GM19099 (cell line): ENCODE data around the gene SRPK3.

Source experiments
- POLR2A ChIP-seq: IDR thresholded peaks from 3 replicates; pipeline ENCODE4 v1.6.1; 2011; ENCODE audit warnings: low read depth; ENCODE audit not compliant: insufficient read length; ENCODE audit errors: extremely low read depth

Gene SRPK3

DNA sequence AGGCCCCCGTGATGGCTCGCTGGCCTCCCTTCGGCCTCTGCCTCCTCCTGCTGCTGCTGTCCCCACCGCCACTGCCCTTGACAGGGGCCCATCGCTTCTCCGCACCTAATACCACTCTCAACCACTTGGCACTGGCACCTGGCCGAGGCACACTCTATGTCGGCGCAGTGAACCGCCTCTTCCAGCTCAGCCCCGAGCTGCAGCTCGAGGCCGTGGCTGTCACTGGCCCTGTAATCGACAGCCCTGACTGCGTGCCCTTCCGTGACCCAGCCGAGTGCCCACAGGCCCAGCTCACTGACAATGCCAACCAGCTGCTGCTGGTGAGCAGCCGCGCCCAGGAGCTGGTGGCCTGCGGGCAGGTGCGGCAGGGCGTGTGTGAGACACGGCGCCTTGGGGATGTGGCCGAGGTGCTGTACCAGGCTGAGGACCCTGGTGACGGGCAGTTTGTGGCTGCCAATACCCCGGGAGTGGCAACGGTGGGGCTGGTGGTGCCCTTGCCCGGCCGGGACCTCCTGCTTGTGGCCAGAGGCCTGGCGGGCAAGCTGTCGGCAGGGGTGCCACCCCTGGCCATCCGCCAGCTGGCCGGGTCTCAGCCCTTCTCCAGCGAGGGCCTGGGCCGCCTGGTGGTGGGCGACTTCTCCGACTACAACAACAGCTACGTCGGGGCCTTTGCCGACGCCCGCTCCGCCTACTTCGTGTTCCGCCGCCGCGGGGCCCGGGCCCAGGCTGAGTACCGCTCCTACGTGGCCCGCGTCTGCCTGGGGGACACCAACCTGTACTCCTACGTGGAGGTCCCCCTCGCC lies 13.8 kb upstream of the SRPK3 start:
- no peak for TF ChIP-seq POLR2A

DNA sequence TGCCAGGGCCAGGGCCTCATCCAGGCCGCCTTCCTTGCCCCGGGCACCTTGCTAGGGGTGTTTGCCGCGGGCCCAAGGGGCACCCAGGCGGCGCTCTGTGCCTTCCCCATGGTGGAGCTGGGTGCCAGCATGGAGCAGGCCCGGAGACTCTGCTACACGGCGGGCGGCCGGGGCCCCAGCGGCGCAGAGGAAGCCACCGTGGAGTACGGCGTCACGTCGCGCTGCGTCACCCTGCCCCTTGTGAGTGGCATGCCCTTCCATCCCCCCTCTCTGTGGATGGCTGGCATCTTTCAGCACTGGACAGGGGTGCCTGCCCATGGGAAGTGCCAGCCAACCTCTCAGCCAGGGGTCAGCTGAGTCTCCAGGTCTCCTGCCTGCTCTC lies 13.2 kb upstream of the SRPK3 start:
- TF ChIP-seq POLR2A: no peak

DNA sequence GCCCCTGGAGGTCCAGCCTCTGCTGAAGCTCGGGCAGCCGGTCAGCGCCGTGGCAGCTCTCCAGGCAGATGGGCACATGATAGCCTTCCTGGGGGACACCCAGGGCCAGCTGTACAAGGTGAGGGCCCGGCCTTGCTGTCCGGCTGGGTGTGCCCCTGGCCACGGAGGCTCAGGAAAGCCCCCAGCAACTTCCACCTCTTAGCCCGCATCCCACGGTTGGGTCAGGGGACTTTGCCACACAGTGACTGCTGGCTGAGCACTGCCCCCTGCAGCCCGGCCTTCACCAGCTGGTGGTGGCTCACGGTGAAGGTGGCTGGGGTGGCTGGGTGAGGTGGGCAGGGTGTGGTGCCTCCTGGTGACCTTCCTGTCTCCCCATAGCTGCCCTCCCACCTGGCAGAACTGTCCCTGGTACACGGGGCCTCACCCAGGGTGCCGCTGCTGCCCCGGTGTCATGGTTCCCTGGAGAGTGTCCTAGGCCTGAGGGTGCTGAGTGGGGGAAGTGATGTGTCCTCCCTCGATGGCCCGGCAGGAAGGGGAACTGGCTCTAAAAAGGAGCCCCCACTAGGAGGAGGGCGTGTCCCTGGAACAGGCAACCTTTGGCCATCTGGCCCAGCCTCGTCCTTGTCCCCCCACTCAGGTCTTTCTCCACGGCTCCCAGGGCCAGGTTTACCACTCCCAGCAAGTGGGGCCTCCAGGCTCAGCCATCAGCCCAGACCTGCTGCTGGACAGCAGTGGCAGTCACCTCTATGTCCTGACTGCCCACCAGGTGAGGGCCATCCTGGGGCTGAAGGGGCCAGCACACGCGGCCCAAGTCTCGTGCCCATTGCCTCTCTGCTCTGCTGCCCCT lies 12.3 kb upstream of the SRPK3 start:
- no peak for TF ChIP-seq POLR2A

- no peak for TF ChIP-seq POLR2A
Observed at GRCh38 chrX:153769158-153769864, 11.5 kb upstream of the SRPK3 start.

DNA sequence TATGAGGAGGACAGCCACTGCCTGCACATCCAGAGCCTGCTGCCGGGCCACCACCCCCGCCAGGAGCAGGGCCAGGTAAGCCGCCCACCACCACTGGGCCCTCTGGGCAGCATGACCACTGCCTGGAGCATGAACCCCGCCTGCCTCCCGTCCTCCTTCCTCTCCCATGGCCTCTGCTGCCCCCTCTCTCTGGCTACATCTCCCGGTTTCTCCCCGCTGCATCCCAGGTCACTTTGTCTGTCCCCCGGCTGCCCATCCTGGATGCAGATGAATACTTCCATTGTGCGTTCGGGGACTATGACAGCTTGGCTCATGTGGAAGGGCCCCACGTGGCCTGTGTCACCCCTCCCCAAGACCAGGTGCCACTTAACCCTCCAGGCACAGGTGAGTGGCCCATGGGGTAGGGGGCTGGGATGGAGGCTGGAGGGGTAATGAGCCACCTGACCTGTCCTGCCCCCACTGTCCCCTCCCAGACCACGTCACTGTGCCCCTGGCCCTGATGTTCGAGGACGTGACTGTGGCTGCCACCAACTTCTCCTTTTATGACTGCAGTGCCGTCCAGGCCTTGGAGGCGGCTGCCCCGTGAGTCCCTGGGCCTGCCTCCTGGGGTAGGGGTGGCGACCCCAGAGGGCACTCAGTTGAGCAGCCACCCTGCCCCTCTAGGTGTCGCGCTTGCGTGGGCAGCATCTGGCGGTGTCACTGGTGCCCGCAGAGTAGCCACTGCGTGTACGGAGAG lies 10.8 kb upstream of the SRPK3 start:
- TF ChIP-seq POLR2A: no peak

DNA sequence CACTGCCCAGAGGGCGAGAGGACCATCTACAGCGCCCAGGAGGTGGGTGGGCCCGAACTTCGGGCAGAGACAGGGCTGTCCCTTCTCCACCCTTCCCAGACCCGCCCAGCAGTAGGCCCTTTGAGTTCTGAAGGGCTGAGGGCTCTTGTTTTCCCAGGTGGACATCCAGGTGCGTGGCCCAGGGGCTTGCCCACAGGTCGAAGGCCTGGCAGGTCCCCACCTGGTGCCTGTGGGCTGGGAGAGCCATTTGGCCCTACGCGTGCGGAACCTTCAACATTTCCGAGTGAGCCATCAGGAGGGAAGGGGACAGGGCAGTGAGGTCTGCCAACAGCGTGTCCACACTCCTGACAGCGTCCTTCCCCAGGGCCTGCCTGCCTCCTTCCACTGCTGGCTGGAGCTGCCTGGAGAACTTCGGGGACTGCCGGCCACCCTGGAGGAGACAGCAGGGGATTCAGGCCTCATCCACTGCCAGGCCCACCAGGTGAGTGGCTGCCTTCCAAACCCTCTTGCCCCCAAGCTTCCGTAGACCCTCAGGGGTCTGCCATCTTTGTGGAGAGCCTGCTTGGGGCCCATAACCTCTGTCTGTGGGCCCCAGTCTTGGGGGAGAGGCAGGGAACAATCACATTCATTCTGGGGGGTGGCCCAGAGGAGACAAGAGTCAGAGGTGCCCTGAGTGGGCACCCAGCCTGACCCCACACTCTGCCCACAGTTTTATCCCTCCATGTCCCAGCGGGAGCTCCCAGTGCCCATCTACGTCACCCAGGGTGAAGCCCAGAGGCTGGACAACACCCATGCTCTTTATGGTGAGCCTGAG lies 10.0 kb upstream of the SRPK3 start:
- TF ChIP-seq POLR2A: no peak

DNA sequence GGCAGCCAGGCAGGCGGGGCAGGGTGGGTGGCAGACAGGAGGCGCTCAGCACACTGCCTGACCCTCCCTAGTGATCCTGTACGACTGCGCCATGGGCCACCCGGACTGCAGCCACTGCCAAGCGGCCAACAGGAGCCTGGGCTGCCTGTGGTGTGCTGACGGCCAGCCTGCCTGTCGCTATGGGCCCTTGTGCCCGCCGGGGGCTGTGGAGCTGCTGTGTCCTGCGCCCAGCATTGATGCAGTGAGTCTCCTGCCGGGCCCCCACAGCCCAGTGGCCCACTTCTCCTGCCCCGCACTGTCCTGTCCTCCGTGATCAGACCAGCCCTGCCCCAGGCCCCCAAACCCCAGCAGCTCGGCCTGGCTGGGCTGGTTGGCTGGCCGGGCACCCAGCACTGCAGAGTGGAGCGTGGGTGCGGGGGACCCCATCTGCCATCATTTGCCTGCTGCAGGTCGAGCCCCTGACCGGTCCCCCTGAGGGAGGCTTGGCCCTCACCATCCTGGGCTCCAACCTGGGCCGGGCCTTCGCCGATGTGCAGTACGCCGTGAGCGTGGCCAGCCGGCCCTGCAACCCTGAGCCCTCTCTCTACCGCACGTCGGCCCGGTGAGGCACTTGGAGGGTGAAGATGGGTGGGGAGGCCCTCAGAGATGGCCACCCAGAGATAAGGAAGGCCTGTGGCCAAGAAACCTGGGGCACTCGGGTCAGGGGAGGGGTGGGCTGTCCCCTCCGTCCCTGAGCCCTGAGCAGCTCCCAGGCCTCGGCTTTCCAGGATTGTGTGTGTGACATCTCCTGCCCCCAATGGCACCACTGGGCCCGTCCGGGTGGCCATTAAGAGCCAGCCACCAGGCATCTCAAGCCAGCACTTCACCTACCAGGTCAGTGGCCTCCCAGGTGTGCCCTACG lies 9.2 kb upstream of the SRPK3 start:
- TF ChIP-seq POLR2A: no peak

- TF ChIP-seq POLR2A: no peak
Observed at GRCh38 chrX:153772316-153773217, 8.3 kb upstream of the SRPK3 start.

- TF ChIP-seq POLR2A: no peak
Observed at GRCh38 chrX:153773218-153773611, 7.6 kb upstream of the SRPK3 start.

DNA sequence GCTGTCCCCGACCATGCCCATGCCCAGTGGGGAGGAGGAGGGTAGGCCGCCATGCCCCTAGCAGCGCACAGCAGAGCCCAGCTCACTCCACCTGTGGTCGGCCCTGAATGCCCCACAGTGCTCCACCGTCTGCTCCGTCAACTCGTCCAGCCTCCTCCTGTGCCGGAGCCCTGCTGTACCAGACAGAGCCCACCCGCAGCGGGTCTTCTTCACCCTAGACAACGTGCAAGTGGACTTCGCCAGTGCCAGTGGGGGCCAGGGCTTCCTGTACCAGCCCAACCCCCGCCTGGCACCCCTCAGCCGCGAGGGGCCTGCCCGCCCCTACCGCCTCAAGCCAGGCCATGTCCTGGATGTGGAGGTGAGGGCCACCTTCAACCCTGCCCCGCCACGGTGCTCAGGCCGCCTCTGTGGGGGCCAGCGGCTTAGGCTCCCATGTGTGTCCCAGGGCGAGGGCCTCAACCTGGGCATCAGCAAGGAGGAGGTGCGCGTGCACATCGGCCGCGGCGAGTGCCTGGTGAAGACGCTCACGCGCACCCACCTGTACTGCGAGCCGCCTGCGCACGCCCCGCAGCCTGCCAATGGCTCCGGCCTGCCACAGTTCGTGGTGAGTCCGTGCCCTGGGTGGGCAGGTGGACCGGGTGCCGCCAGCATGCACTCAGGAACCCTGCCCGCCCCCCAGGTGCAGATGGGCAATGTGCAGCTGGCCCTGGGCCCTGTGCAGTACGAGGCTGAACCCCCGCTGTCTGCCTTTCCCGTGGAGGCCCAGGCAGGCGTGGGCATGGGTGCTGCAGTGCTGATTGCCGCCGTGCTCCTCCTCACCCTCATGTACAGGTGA lies 6.9 kb upstream of the SRPK3 start:
- no peak for TF ChIP-seq POLR2A

DNA sequence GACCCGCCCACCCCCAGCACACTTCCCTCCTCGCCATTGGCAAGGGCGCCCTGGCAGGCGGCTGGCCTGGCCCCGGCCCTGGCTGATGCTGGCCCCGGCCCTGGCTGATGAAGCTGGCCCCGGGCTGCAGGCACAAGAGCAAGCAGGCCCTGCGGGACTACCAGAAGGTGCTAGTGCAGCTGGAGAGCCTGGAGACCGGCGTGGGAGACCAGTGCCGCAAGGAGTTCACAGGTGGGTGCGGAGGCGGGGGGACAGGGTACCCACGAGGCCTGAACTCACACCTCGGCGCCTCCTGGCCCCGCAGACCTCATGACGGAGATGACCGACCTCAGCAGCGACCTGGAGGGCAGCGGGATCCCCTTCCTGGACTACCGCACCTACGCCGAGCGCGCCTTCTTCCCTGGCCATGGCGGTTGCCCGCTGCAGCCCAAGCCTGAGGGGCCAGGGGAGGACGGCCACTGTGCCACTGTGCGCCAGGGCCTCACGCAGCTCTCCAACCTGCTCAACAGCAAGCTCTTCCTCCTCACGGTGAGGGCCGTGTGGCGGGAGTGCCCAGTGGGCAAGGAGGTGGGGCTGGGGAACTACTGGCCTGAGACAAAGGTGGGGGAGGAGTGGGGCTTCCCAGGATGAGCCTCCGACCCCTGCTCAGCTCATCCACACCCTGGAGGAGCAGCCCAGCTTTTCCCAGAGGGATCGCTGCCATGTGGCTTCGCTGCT lies 6.1 kb upstream of the SRPK3 start:
- no peak for TF ChIP-seq POLR2A
